NK-92 (cell line): ENCODE data around the gene P2RY1.

Experiments used
- DNase-seq: peaks from one replicate; lab custom pipeline; 2025; ENCODE audit not compliant: unreplicated experiment; lab: John Stamatoyannopoulos, UW

P2RY1 gene, protein sequence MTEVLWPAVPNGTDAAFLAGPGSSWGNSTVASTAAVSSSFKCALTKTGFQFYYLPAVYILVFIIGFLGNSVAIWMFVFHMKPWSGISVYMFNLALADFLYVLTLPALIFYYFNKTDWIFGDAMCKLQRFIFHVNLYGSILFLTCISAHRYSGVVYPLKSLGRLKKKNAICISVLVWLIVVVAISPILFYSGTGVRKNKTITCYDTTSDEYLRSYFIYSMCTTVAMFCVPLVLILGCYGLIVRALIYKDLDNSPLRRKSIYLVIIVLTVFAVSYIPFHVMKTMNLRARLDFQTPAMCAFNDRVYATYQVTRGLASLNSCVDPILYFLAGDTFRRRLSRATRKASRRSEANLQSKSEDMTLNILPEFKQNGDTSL

GRCh38 chr3:152834776-152835600 lies at the start of gene P2RY1:
Gene P2RY1, plus strand, starts transcription at chr3:152835131. Its CDS starts 652 bp downstream, at chr3:152835783.
- no peak for DNase-seq

DNA sequence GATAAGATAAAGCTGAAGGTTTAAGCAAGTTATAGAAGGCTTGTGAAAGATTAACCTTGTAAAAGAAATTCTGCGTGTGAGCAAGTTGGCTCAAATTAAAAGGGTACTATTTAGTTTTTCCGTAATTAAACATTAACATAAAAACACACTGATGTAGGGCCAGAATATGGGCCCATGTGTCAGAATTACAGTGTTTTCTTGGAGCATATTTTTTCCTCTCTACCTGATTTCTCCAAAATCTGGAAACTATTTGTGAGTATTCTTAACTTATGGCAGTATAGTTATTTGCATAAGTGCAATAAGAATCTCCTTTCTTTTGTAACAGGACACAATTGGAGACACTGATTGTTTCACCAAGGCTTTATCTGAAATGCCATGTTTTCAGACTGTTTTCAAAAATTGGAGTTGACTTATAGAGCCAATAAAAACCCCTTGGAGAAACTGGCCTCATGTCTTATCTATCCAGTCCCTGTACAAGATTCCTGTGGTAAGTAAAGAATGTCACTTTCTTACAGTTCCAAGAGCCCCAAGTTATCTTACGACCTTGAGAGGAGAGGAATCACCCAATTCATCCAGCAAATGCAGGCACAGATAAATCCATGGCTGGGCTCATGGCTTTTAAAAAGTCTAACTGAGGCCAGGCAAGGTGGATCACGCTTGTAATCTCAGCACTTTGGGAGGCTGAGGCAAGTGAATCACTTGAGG lies 47.8 kb upstream of the P2RY1 start:
- no peak for DNase-seq

- DNase-seq = no peak
Observed at GRCh38 chr3:152790651-152791387, 44.1 kb upstream of the P2RY1 start.

DNA sequence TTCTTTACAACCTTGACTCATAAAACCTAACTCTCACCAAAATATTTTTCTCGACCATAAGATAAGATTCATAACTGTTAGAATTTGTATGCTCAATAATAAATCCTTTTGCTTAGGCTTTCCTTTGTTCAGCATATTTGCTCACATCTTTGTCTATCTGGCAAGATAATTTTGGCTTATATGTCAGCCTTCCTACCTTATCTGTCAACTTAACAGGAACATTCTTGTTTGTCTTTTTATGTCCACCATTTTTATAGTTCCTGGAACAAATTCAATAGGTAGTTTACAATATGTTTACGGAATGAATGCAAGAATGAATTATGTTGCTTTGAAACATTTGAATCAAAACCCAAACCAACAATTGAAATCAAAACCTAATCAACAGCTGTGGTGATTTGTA lies 41.0 kb upstream of the P2RY1 start:
- DNase-seq = no peak

DNA sequence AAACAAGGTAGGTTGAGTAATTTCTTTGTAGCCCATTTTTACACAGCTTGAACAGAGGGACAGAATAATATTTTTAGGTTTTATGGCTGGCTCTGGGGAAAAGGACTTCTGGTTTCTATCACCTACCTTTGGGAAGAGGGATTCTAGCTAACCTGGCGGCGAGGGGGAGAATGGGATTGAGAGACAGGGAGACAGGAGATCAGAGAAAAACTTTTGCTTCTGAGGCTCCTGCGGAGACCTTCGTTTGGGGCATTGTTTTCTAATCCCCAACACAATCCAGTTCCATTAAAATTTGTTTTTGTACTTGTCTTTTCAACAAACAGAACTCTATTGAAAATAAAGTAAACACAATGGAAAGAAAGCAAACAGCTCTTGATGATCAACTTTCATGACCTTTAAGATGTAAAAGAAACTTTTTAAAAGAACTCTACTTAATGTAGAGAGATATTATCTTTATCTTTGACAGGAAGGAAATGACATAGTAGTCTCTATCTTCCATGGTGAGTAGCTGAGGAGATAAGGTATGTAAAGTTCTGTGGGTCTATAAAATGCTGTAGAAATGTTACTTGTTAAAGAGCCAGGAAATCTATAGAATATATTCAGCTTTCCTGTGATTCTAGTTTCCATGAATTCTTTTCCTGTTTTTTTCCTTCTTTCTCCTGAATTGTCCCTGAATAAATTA lies 37.0 kb upstream of the P2RY1 start:
- DNase-seq = no peak

- DNase-seq = no peak
Observed at GRCh38 chr3:152811974-152812760, 22.8 kb upstream of the P2RY1 start.

DNA sequence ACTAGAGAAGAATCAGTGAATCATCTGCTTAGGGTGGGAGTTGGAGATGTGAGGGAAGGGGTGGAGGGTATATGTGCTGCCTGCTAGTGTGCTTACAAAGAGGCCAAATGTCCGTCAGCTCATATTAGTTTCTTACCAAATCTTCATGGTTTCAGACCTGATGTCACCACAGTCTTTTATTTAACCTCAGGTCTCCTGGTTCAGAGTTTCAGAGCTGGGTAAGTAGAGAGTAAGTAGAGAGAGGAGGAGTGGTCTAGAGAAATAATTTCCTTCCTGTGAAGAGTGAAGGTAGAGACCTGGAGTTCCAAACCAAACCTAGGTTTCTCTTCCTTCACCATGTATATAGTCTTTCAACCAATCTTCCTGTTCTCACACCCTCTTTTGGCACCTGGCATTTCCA lies 17.5 kb upstream of the P2RY1 start:
- no peak for DNase-seq

DNA sequence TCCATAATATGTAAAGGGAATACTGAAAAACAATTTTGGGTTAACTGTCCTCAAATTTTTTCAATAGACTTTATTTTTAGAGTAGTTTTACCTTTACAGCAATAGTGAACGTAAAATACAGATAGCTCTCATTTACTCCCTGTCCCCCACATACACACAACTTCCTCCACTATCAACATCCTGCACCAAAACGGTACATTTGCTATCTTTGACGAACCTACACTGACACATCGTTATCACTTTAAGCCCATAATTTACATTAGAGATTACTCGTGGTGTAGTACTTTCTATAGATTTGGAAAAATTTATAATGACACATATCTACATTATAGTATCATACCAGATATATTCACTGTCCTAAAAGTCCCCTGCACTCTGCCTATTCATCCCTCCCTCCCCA lies 16.9 kb upstream of the P2RY1 start:
- DNase-seq = no peak

- no peak for DNase-seq
Observed at GRCh38 chr3:152823173-152823572, 11.8 kb upstream of the P2RY1 start.

GRCh38 chr3:152823781-152824180 lies 11.2 kb upstream of the P2RY1 start:
- DNase-seq = no peak

DNA sequence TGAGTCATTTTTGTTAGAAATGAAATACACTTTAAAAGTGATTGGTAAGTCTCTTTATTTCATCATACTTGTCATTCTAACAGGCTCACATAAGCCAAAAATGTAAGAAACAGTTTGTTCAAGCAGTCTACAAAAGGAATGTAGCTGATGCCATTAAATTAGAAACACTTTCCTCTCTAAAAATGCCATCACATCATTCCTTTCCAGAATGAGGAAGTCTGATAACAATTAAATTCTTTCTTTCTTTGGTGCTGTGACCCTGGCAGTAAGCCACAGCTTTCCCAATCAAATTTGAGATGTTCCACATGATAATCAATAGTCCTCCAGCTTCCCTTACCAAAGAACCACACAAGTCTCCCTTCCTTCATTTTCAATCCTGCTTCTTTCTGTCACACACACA lies 9.4 kb upstream of the P2RY1 start:
- DNase-seq = no peak

DNA sequence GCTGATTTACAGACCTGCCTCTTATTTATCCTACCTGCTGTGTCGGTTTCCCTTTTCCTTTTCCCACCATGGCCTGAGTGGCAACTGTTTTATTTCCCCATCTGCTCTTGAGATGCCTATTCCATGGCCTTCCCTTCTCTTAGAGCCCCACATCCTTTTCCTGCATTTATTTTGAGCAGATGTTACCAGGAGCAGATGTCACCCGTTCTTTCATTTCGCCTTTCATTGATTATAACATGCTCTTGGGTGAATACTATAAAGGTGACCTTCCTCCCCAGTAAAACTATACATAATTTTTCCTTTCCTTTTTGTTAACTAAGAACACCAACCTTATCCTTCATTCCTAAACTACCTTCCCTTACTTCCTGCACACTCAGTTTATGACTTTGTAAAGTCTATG lies 8.5 kb upstream of the P2RY1 start:
- no peak for DNase-seq

DNA sequence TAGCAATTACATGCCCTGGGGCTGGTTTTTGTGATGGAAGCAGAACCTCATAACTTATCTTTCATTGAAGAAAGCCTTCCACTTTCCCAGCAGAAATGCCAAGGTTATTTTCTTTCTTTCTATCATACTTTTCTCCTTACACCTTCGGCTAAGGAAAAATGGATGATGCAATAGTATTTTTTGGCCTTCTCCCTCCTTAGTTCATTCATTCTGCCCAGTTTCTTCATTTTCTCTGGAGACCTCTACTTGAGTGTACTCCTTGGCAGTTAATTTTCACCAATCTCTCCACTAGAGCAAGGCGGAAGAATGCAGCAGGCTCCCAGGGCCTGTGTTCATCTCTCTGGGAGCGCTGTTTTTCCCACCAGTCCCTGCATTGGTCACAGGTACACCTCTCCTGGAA lies 7.6 kb upstream of the P2RY1 start:
- no peak for DNase-seq

GRCh38 chr3:152828075-152828840 lies 6.7 kb upstream of the P2RY1 start:
- no peak for DNase-seq

- no peak for DNase-seq
Observed at GRCh38 chr3:152830245-152830644, 4.7 kb upstream of the P2RY1 start.

- no peak for DNase-seq
Observed at GRCh38 chr3:152832046-152832445, 2.9 kb upstream of the P2RY1 start.

GRCh38 chr3:152833089-152833488 lies 1.8 kb upstream of the P2RY1 start:
- no peak for DNase-seq

DNA sequence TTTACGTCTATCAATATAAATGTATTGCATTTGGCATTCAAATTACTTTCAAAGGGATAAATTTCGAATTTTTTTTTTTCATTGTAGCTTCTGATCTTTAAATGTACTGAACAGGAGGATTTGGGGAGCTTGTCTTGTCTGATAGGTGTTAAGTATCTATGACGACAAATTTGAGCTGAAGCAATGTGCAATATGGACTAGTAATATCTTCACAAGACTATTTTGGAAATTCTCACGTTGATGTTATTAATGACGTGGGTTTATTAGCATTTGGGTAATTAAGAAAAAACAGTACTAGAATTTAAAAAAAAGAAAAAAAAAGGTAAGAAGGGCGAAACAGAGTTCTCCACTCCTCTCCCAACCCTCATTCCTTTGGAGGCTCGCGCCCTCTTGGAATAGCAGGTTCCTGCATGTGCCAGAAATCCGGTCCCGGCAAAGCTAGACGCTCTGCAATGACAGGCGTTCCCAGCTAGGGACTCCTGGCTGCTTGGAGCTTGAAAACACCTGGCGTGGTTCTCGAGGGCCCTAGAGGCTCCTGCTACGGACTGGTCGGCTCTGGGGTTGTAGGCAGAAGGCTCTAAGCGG lies 648 bp upstream of the P2RY1 start:
- no peak for DNase-seq
